HG02763 (cell line): ENCODE data around the gene CNR2.
"Not testable (repeated sequence)": the region's sequence is repeated elsewhere in the genome, so short reads cannot be mapped to it uniquely, and the experiment has no call there.

Source experiments
- ATAC-seq: cut with Tn5 transposase; IDR thresholded peaks from one replicate; pipeline ENCODE4 v1.9.1; 2021; ENCODE audit warnings: mild to moderate bottlenecking, moderate library complexity; ENCODE audit not compliant: unreplicated experiment

The CNR2 gene

DNA sequence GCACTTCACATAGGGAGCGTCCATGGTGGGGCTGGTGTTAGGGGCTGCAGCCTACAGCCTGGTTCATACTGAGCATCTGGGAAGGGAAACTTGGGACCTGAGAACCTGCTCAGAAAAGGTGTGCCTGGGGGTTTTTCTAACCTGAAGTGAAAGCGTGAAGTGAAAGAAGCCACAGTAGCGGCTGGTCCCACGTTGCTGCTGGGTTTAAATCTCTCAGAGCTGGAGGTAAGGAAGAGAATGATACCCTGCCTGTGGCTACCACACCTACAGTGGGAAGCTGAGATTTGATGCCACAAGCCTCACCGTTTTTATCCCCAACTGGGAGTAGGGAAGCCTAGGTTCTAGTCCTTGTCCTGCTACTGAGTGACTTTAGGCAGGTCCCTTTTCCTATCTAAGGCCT, 24.1 kb downstream of the CNR2 start:
- ATAC-seq, result no peak

DNA sequence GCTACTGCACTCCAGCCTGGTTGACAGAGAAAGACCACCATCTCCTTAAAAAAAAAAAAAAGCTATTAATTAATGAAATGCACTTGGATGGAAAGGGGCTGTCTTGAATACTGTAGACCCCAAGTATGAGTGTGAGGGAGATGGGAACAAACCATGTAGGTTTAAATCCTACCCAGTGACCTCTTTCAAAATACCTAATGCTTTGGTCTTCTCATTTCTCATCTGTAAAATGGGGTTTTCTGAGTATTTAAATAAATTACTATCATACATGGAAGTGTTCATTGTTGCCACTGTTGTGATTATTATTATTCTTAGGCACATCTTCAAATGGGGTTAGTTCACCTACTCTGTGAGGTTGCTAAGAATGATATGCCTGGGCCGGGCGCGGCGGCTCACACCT, 27.9 kb downstream of the CNR2 start:
- no peak for ATAC-seq

DNA sequence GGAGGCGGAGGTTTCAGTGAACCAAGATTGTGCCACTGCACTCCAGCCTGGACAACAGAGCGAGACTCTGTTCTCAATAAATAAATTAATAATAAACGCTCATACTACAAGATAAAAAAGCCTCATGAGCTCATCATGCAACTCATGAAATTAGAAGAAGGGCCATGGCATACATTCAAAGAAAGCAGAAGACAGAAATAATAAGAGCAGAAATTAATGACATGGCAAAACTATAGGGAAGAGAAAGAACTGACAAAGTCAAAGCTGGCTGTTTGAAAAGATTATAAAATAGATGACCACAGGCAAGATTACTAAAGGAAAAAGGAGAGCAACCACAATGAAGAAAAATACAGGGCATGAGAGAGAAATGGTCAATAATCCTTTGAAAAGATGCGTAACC, 30.4 kb downstream of the CNR2 start:
- no peak for ATAC-seq

DNA sequence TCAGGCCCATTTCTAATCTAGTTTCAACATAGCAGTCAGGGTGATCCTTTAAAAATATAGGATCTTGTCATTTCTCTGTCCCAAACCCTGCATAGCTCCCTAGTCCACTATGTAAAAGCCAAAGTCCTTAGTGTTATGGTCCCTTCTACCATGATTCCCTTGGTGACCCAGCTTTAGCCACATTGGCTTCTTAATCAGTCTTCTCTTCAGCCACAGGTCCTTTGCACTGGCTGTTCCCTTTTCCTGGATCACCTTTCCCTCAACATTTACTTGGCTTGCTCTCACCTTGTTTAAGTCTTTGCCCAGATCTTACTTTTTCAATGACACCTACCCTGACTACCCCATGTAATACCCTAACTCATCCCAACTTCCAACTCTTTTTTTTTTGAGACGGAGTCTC, 33.4 kb downstream of the CNR2 start:
- ATAC-seq, result no peak

DNA sequence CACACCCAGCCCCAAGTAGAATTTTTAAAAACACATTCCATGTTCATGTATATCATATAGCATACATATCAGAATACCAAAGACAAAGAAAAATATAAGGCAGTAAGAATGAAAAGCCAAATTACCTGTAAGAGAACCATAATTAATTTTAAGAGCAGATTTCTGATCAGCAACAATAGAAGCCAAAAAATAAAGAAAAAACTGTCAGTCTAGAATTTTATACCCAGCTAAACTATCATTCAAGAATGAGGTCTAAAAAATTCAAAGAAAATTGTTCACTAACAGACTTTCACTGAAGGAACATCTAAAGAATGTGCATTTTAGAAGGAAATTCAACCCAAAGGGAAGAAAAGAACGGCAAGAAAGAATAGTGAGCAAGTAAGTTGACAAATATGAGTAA, 34.5 kb downstream of the CNR2 start:
- ATAC-seq, result no peak

DNA sequence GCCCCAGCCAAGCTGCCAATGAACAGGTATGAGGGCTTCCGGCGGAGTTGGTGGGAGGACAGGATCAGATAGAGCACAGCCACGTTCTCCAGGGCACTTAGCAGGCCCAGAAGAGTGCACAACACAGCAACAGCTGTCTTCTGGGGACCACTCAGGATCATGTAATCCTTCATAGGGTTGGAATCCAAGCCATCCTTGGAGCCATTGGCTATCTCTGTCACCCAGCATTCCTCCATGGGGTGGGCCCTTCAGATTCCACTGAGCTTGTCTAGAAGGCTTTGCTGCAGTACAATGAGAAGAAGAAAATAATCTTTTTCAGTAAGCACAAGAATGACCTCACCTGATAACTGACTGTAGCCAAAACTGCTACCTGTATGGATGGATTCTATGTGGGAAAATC, 37.8 kb downstream of the CNR2 start:
- no peak for ATAC-seq

DNA sequence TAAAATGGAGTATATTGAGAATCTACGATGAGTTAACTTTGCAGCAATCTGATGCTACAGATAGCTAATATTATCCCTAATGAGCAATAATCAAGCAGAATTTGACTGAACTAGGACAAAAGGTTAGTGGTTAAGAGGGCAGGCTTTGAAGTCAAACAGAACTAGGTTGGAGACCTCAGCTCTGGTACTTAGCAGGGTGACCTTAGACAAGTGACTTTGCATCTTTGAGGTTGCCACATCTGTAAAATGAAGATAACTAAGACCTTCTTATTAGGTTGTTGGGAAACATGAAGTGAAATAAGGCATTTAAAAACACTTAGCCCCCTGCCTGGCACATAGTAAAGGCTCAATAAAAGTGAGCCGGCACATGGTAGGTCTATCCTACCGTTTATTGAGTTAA, 40.7 kb downstream of the CNR2 start:
- ATAC-seq, result no peak

DNA sequence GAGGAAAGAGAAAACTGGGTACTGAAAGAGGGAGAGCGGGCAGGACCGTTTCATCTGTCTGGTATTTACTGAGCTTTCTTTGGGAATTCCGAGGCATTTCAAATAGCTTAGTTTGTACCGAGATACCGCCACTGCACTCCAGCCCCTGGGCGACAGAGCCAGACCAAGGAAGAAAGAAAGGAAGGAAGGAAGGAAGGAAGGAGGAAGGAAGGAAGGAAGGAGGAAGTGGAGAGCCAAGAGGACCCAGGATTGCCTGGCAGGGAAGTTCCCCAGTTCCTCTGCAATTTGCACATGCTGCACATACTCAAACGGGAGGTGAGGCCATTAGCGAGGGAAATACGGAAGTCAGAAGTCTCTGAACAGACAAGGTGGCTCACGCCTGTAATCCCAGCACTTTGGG, 44.1 kb downstream of the CNR2 start:
- ATAC-seq, result no peak

DNA sequence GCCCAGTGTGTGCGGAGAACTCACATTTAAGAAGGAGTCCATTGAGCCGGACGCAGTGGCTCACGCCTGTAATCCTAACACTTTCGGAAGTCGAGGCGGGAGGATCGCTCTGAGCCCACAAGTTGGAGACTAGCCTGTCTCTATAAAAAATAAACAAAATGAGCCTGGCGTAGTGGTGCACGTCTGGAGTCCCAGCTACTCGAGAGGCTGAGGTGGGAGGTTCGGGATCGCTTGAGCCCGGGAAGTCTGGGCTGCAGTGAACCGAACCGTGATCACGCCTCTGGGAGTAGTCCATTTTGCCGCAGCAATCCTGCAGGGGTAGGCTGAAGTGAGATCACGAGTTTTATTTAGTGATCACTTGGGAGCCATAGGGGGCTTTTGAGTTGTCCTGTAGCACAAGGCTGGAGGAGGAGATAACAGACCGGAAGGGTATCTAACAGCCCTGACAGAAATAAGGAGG, 44.6 kb downstream of the CNR2 start:
- no peak for ATAC-seq

DNA sequence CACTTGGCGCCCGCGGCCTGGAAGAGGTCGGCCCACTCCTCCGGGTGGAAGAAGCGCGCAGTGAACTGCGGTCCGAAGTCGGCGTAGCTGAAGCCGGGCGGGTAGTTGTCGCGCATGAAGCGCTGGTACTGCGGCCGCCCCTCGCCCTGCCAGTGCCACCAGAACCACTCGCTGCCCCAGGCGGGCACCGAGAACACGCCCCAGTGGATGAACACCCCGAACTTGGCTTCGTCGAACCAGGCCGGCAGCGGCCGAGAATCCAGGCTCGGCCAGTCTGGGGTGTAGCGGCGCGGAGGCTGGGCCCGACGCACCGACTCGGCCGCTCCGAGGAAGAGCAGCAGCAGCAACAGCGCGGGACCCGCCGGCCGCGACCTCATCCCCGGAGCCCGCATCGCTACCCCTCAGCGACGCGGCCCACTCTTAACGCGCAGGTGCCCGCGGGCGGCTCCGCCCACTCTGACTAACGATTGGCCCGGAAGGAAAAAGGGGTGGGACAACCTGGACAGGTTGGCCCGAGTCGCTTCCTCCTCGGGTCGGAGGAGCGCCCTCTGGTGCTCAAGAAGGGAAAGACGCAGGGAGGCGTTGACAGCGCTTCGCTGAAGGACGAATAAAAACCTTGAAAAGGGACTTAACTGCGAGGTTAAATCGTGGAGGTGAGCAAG, 45.1 kb downstream of the CNR2 start, which contains the start of gene FUCA1:
FUCA1 (minus strand) TSS at position 396 of the 662 bp plus-strand sequence; CDS start at position 392, 4 bp downstream.
- ATAC-seq, result peak; percentile 92

DNA sequence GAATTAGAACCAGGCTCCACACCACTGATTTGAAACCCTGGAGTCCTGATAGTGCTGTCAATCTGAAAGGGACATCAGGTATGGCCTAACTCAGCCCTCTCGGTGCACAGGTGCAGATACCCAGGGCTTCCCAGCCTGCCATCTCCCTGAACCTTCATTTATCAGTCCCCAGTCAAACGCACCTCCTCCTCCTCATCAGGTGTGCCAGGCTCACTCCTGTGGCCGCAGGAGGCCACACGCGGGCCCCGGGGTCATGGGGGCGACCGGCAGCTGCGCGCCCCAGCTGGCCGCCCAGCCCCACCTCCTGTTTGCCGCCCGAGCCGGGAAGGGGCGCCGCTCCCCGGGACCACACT, 45.6 kb downstream of the CNR2 start:
- ATAC-seq, result no peak

DNA sequence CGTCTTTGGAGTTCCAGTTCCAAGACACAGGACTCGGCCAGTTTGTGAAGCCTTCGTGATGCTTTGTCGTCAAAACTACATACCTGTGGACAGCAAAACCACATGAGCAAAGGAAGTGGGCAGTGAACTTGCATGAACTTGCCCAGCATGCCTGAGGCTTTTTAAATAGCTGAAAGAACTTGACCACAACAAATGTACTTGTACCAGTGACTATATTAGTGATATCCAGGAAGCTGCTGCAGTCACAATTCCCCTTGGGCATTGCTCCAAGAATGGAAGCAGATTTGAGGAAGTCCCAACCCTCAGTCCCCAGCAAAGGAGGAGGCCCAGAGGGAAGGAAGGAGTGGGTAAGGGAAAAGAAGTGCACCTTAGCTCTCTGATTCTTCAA, 47.6 kb downstream of the CNR2 start:
- no peak for ATAC-seq

DNA sequence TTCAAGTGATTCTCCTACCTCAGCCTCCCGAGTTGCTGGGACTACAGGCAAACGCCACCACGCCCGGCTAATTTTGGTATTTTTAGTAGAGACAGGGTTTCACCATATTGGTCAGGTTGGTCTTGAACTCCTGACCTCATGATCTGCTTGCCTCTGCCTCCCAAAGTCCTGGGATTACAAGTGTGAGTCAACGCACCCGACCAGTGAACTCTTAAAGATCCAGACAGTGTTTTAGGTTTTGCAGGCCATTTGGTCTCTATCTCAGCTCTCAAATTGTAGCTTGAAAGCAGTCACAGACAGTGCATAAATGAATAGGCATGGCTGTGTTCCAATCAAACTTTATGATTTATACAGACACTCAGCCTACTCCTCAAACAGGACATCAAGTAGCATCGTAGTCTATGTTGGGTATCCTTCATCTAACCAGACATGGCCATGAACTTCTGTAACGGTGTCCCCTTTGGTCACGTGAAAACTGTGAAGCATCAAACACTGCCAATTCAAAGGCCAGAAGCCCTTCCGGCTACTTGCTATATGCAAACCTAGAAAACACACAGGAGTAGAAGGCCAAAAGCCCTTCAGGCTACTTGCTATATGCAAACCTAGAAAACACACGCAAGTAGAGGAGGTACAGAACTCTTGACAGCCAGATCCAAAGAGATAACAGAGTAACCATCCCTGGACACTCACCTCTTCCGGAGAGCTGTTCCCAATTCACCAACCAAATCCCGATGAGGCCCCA, 48.2 kb downstream of the CNR2 start:
- no peak for ATAC-seq

DNA sequence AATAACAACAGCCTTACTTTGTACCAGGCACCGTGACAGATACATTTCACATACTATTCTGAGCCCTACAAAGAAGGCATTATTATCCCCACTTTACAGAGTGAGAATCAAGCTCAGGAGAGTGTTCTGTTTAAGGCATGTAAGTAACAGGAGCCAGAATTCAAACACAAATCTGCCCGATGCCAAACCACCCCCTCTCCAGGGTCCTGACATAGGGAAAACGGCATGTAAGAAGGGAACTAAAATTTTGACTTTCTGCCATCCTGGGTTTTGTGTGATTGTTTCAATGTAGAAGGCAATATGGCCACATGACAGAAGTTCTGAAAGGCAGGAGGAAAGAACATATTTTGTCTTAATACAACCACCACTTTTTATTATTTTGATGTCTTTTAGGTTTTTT, 50.5 kb downstream of the CNR2 start:
- ATAC-seq, result no peak

DNA sequence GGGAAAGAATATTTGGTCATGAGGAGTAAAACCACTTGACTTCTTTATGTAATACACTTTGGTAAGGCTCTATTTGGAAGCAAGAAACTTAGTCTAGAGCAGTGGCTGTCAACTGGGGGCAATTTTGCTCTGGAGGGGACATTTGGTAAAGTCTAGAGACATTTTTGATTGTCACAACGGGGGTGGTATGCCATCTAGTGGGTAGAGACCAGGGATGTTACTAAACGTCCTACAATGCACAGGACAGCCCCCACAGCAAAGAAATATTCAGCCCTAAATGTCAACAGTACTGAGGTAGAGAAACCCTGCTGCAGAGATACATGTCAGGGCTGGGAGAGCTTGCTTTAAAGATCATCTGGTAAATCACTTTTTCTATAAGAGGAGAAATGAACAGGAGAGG, 58.6 kb downstream of the CNR2 start:
- no peak for ATAC-seq

DNA sequence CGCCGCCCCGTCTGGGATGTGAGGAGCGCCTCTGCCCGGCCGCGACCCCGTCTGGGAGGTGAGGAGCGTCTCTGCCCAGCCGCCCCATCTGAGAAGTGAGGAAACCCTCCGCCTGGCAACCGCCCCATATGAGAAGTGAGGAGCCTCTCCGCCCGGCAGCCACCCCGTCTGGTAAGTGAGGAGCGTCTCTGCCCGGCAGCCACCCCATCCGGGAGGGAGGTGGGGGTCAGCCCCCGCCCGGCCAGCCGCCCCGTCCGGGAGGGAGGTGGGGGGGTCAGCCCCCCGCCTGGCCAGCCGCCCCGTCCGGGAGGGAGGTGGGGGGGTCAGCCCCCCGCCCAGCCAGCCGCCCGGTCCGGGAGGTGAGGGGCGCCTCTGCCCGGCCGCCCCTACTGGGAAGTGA, 60.0 kb downstream of the CNR2 start:
- ATAC-seq, result not testable (repeated sequence)

DNA sequence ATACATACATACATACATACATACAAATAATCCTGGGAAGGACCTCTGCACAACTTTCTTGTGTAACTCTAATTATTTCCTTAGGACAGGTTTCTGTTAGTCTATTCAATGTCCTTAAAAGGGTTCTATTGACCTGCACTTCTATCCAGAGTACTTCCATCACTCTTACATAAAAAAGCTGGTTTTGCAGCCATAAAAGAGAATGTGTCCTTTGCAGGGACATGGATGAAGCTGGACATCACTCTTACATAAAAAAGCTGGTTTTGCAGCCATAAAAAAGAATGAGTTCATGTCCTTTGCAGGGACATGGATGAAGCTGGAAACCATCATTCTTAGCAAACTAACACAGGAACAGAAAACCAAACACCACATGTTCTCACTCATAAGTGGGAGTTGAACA, 61.8 kb downstream of the CNR2 start:
- not testable (repeated sequence) for ATAC-seq

DNA sequence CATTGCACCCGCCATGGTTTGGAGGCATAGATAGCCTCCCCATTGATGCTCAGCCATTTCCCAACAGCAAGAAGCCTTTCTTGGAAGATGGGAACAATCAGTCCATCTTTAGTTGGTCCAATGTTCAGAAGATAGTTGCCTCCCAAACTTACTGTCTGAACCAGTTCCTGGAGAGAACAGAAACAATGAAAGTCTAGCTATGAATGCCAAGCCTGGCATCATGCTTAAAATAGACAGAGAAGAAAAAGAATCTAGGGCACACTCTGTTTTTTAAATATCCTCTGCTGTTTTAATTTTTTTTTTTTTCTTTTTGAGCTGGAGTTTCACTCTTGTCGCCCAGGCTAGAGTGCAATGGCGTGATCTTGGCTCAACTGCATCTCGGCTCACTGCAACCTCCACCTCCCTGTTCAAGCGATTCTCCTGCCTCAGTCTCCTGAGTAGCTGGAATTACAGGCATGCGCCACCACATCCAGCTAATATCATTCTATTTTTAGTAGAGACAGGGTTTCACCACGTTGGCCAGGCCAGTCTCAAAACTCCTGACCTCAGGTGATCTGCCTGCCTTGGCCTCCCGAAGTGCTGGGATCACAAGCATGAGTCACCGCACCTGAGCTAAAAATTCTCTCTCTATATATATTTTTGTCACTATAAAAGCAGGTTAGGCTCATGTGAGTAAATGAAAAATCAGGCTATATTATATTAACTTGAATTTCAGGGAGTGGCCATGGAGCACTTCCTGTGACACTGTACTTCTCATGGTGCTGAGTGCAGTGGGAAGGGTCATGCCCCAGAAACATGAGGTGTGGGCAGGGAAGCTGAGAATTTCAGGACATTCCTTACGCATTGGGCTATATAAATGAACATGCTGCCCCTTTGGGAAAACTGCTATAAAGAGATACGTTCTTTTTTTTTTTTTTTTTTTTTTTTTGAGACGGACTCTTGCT, 64.2 kb downstream of the CNR2 start:
- ATAC-seq, result no peak

DNA sequence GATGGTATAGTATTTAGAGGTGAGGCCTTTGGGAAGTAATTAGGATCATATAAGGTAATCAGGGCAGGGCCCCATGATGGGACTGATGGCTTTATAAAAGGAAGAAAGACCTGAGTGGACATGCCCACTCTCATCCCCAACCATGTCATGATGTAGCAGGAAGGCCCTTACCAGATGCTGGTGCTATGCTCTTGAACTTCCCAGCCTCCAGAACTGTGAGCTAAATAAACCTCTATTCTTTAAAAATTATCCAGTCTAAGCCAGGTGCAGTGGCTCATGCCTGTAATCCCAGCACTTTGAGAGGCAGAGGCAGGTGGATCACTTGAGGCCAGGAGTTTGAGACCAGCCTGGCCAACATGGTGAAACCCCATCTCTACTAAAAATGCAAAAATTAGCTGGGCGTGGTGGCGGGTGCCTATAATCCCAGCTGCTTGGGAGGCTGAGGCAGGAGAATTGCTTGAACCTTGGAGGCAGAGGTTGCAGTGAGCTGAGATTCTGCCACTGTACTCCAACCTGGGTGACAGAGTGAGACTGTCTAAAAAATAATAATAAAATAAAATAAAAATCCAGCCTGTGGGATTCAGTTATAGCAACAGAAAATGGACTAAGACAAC, 65.6 kb downstream of the CNR2 start:
- not testable (repeated sequence) for ATAC-seq

DNA sequence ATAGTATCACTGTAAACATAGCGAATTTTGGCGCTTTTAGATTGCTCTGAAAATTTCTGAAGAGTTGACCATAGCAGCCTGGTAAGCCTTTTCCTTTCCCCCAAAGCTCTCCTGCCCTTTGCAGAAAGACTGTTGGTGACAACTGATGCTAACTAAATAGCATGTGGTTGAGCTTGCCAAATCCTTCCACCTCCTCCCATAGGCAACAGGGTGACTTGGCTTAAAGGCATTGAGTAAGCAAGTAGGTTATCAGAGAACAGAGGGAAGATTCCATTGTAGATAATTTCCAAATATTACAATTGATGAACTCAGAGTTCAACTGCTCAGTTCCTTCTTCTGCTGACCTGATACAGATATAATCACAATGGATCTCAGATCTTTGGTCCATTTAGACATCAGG, 68.0 kb downstream of the CNR2 start:
- no peak for ATAC-seq

DNA sequence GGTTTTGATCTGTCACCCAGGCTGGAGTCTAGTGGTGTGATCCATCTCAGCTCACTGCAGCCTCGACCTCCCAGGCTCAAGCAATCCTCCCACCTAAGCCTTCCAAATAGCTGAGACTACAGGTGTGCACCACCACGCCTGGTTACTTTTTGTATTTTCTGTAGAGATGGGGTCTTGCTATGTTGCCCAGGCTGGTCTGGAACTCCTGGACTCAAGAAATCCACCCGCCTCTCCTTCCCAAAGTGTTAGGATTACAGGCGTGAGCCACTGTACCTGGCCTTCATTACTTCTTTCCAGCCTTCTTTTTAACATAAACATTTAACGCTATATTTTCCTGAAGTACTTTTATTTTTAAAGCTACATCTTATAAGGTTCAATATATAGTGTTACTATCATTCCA, 69.5 kb downstream of the CNR2 start:
- no peak for ATAC-seq
